ENCODE results near the gene PLCXD1.
"Not testable (repeated sequence)": the region's sequence is repeated elsewhere in the genome, so short reads cannot be mapped to it uniquely, and the experiment has no call there.

Gene PLCXD1

GRCh38 chrX:292900-293897 is 12.0 kb downstream of the PLCXD1 start:
- DNase-seq (ENCODE audit: low read depth), result no peak

- no peak for DNase-seq (ENCODE audit: low read depth)
Measured at GRCh38 chrX:295136-295535, 14.0 kb downstream of the PLCXD1 start.

DNA sequence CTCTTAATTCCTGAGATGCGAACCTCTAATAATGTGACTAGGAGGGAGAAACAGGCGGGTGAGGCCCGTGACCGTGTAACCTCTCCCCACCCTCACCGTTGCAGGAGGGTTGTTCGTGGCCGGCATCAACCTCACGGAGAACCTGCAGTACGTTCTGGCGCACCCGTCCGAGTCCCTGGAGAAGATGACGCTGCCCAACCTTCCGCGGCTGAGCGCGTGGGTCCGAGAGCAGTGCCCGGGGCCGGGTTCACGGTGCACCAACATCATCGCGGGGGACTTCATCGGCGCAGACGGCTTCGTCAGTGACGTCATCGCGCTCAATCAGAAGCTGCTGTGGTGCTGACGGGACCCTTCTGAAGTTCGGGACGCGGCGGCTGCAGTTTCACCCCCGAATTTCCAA is 17.8 kb downstream of the PLCXD1 start:
- no peak for DNase-seq (ENCODE audit: low read depth)

GRCh38 chrX:300334-300733 is 19.2 kb downstream of the PLCXD1 start:
- no peak for DNase-seq (ENCODE audit: low read depth)

DNA sequence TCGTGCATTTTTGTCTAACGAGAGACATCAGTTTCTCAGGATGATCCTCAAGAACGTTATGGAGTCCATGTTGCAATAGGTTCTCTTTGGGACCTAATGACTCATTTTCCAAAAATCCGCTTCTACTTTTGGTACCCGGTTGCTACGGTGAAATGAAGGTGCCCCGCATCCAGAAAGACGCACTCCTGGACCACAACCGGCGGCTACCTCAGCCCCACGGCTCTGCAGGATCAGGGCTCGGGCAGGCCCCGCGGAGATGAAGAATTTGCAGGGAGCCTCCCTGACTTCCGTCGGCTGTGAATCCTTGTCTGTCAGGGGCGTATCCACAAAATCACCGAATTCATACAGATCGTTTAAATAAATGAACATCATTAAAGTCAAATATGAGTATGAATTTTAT is 21.8 kb downstream of the PLCXD1 start:
- DNase-seq (ENCODE audit: low read depth), result no peak

DNA sequence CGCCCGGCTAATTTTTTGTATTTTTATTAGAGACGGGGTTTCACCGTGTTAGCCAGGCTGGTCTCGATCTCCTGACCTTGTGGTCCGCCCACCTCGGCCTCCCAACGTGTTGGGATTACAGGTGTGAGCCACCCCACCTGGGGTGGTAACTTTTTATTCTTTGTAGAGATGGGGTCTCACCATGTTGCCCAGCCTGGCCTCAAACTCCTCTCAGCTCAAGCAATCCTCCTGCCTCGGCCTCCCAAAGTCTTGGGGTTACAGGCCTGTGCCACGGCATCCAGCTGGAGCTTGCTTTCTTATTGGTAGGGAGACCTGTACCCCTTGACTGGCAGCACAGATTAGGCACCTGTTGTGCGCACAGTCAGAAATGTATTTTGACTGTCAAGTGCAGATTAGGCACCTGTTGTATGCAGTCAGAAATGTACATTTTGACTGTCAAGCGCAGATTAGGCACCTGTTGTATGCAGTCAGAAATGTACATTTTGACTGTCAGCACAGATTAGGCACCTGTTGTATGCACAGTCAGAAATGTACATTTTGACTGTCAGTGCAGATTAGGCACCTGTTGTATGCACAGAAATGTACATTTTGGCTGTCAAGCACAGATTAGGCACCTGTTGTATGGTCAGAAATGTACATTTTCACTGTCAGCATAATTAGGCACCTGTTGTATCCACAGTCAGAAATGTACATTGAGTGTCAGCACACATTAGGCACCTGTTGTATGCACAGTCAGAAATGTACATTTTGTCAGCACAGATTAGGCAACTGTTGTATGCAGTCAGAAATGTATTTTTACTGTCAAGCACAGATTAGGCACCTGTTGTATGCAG is 24.8 kb downstream of the PLCXD1 start:
- not testable (repeated sequence) for DNase-seq (ENCODE audit: low read depth)

GRCh38 chrX:306614-307251 is 25.6 kb downstream of the PLCXD1 start:
- DNase-seq (ENCODE audit: low read depth), result not testable (repeated sequence)

GRCh38 chrX:307261-308111 is 26.3 kb downstream of the PLCXD1 start:
- no peak for DNase-seq (ENCODE audit: low read depth)

DNA sequence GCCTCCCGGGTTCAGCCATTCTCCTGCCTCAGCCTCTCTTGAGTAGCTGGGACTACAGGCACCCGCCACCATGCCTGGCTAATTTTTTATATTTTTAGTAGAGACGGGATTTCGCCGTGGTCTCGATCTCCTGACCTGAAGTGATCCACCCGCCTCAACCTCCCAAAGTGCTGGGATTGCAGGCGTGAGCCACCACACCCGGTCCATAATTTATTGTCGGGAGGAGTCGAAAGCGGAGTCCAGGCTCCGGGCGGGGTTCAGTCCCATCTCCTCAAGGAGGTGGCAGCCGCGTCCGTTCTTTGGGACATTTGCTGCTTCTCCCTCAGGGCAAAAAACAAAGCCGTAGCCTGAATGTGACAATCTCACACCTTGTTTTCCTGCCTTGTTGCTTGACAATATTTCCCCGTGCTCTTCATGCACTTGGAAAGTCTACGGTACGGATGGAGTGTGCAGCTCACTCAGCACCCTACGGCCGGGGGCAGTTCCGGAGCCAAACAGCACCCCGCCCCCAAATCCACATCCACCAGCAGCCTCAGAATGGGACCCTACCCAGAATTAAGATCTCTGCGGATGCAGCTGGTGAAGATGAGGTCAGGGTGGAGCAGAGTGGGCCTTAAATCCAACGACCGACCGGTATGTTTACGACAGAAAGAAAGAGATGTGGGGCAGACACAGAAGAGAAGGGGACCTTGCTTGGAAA is 27.8 kb downstream of the PLCXD1 start:
- no peak for DNase-seq (ENCODE audit: low read depth)

- no peak for DNase-seq (ENCODE audit: low read depth)
Measured at GRCh38 chrX:310621-311155, 29.5 kb downstream of the PLCXD1 start.

GRCh38 chrX:311156-312129 is 30.3 kb downstream of the PLCXD1 start:
- no peak for DNase-seq (ENCODE audit: low read depth)

DNA sequence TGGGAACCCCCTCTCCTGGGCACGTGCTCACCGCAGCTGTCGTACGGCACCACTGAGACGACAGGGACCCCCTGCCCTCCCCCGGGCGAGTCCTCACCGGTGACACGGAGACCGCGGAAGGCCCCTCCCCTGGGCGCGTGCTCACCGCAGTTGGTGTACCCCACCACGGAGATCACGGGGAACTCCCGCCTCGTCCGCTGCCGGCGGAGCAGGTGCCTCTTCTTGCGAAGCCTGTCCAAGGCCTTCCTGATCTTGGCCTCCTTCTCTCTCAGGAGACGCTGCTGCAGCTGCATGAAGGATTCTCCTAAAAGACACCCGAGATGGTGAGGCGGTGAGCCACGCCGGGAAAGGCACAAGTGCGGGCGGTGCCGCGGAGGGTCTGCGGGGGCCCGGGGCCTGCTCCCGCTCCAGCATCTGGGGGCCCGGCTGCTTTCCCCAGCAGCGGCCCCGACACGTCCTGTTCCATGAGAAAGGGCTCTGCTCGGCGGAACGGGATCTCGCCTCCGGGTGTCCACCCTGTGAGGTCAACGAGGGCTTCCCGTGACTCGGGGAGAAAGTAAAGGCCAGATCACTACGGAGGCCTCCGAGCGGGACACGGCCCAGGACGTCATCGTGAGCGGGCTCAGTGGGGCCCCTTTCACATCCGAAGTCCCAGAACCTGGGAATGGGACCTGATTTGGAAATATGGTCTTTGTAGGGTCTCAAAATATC is 31.6 kb downstream of the PLCXD1 start:
- no peak for DNase-seq (ENCODE audit: low read depth)

- no peak for DNase-seq (ENCODE audit: low read depth)
Measured at GRCh38 chrX:313546-313945, 32.4 kb downstream of the PLCXD1 start.

- DNase-seq (ENCODE audit: low read depth), result no peak
Measured at GRCh38 chrX:314049-314448, 32.9 kb downstream of the PLCXD1 start.

DNA sequence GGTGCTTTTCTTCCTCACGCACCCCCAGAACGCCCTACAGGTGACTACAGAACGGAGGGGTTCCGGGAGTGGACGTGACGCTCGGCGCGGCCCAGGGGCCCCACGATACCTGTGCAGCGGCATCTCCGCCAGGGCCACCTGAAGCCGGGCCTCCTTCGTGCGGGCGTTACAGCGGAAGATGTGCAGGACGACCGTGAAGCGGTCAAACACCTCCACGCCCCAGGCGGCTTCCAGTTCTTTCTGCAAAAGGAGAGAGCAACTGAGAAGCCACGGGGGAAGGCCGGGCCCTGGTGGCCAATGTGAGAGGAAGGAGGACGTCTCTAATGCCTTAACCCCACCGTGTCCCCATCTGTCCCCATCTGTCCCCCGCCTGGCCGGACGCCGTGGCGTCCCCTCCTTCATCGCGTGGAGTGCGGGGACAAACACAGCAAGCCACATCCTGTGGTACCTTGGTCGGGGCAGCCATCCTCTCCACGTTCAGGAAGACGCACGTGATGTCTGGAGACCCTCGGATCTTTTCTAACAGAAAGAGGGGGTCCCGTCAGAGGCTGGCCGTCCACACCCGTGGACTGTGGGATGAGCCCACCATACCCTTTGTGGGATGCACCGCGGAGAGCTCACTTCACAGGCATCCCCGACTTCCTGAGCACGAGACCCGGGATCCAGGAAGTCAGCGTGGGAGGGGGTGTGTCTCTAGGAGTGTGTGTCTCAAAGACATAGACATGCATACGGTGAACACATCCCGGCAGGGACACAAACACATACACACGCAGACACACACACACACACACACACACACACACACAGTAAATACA is 33.8 kb downstream of the PLCXD1 start:
- no peak for DNase-seq (ENCODE audit: low read depth)

DNA sequence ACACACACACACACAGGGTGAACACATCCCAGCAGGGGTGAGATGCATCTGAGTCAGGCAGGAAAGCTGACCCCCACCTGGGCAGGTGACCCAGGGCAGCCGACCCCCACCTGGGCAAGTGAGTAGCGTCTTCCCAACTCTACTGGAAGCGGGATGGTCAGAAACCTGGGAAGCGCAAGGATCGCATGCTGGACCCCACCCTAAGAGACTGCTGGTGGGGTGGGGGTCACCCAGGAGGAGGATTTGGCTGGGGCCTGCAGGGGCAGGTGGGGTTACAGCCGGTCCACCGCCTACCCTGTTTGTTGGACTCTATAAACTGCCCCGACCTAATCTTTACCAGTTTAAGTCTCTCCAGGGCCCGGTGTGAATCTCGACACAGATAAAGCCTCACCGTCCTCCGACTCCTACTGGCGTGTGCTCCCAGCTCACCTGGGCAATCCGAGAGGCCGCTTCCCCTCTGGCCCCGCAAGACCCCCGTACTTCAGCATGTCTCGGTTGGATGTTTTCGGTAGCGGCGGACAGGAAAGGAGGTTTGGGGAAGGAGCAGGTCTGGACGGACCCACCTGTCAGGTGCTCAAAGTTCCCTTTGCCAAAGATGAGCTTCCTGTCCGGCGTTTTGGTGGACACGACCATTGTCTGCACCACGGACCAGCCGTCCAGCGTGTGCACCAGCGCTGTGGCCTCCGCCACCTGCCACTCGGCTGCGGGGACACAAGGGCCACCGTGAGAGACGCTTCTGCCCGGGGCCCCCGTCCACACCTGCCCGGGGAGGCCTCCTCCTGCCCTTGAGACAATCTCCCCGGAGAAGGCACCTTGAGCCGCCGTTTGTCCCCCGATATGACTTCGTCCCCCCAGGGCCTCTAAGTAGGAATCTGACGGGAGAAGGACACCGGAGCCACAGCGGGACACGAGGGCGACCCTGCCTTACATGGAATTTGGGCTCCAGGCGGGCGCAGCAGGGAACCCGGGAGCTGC is 35.5 kb downstream of the PLCXD1 start:
- no peak for DNase-seq (ENCODE audit: low read depth)

All from stromal cell of bone marrow (primary cell).